Common myeloid progenitor, CD34-positive (primary cell): ENCODE measurements around the gene ZNF688.

Experiments
- CTCF ChIA-PET: fragments of 350-600 bp; sonication (Branson Sonifier 250); formaldehyde crosslinking; loops from one replicate; lab custom pipeline; 2021; ENCODE audit warnings: antibody characterized with exemption; lab: Charles Lee
- POLR2A ChIA-PET: fragments of 350-600 bp; sonication (Branson Sonifier 250); formaldehyde crosslinking; loops from one replicate; lab custom pipeline; 2021; ENCODE audit warnings: antibody characterized with exemption; lab: Charles Lee
- DNase-seq, 3 donors: peaks; one replicate each; pipeline versions ENCODE4 v3.0.0 to v3.0.0-alpha.2; 2013
- H3K27ac ChIP-seq, 2 experiments: 1 replicate in 1 of 2; 2 replicates in 1 of 2; pipeline ENCODE4 v1.7.0; 2013; ENCODE audit warnings: inconsistent platforms in 2 of 2, low read length in 2 of 2, mild to moderate bottlenecking in 2 of 2, low read depth in 1 of 2, moderate library complexity in 1 of 2; ENCODE audit not compliant: severe bottlenecking in 2 of 2, insufficient read depth in 1 of 2, poor library complexity in 1 of 2
- H3K27me3 ChIP-seq, 5 experiments: replicated peaks in 2 of 5; 1 replicate in 3 of 5; 2 replicates in 2 of 5; pipeline versions ENCODE4 v1.6.1 to v1.7.0; 2013; ENCODE audit warnings: low read length in 4 of 5, mild to moderate bottlenecking in 2 of 5, moderate library complexity in 2 of 5, inconsistent platforms in 1 of 5; ENCODE audit not compliant: insufficient read depth in 5 of 5, control insufficient read depth in 4 of 5
- H3K36me3 ChIP-seq, 4 experiments: 1 replicate in 2 of 4; 2 replicates in 2 of 4; pipeline versions ENCODE4 v1.6.1 to v1.7.0; 2013; ENCODE audit warnings: low read length in 3 of 4, control low read depth in 1 of 4, mild to moderate bottlenecking in 1 of 4; ENCODE audit not compliant: control insufficient read depth in 4 of 4, insufficient read depth in 4 of 4
- H3K4me1 ChIP-seq, 4 experiments: 1 replicate in 3 of 4; 2 replicates in 1 of 4; pipeline versions ENCODE4 v1.6.1 to v1.7.1; 2013; ENCODE audit warnings: low read length in 3 of 4, mild to moderate bottlenecking in 3 of 4, control low read depth in 1 of 4, inconsistent platforms in 1 of 4, moderate library complexity in 1 of 4; ENCODE audit not compliant: control insufficient read depth in 4 of 4, insufficient read depth in 4 of 4; ENCODE audit errors: control extremely low read depth in 1 of 4
- H3K4me3 ChIP-seq, 7 experiments: 1 replicate in 4 of 7; 2 replicates in 3 of 7; pipeline versions ENCODE4 v1.5.1 to v1.7.0; 2013; ENCODE audit warnings: mild to moderate bottlenecking in 7 of 7, low read length in 6 of 7, moderate library complexity in 6 of 7, inconsistent platforms in 2 of 7, low read depth in 2 of 7, control low read depth in 1 of 7; ENCODE audit not compliant: insufficient read depth in 4 of 7, control insufficient read depth in 1 of 7; ENCODE audit errors: extremely low read depth in 1 of 7
- H3K9me3 ChIP-seq, 5 experiments: 1 replicate in 4 of 5; 2 replicates in 1 of 5; pipeline versions ENCODE4 v1.6.1 to v1.7.1; 2013; ENCODE audit warnings: low read length in 4 of 5, mild to moderate bottlenecking in 2 of 5, inconsistent platforms in 1 of 5, low read depth in 1 of 5, moderate library complexity in 1 of 5; ENCODE audit not compliant: control insufficient read depth in 4 of 5, insufficient read depth in 2 of 5; ENCODE audit errors: control extremely low read depth in 1 of 5
- WGBS: methylation state at CpG from one replicate; pipeline ENCODE4 v1.1.5; 2013; ENCODE audit not compliant: insufficient coverage; 5-methylcytosine and 5-hydroxymethylcytosine counted together

Gene ZNF688

GRCh38 chr16:30570636-30571444 is 674 bp downstream of the ZNF688 start:
- H3K36me3 ChIP-seq, result peaks cover 0 to 3% (median 0%) of the 10 kb centered on the region in 4 experiments
- peak overlapping the region; percentile 71 to 93 (median 86) for H3K4me3 ChIP-seq
- 16% methylated on average over 9 of the region's 22 CpGs for WGBS
- peak overlapping the region; percentile 90 to 94 for H3K27ac ChIP-seq
- H3K4me1 ChIP-seq, result peaks cover 7 to 57% (median 36%) of the 10 kb centered on the region in 4 experiments
- H3K27me3 ChIP-seq, result no peaks in the 10 kb centered on the region
- DNase-seq, result peak in 2 of 3 donors; percentile 40 to 46
- POLR2A ChIA-PET, result interaction anchor here (0.6 to 1.9 kb wide), 2 partner anchors 80 to 176 kb away, joined by 3 to 11 read pairs; partner anchors contain the start of genes PRR14 and ZNF48
- H3K9me3 ChIP-seq, result no peaks in the 10 kb centered on the region
- CTCF ChIA-PET, result interaction anchor here (0.6 to 2.3 kb wide), 5 partner anchors 9 to 35 kb away, joined by 3 to 6 read pairs (median 4); no protein-coding TSS in a partner anchor

- Histone ChIP-seq H3K27ac (peak overlapping the region in 1 of 2 experiments; percentile 94), H3K36me3 (peaks cover 0 to 3% (median 0%) of the 10 kb centered on the region in 4 experiments), H3K4me3 (peak overlapping the region in 2 of 7 experiments; percentile 84 to 93), H3K4me1 (peaks cover 7 to 57% (median 36%) of the 10 kb centered on the region in 4 experiments), H3K27me3 (no peaks in the 10 kb centered on the region), H3K9me3 (no peaks in the 10 kb centered on the region)
- ChIA-PET CTCF (interaction anchor here (0.6 to 2.3 kb wide), 4 partner anchors 8 to 34 kb away, joined by 3 to 6 read pairs (median 4); no protein-coding TSS in a partner anchor), POLR2A (no interaction called here)
- 95% methylated on average over 39 of the region's 44 CpGs for WGBS
- DNase-seq, result no peak
Measured at GRCh38 chr16:30569746-30570635, 1.5 kb downstream of the ZNF688 start.

- ChIA-PET POLR2A (no interaction called here), CTCF (interaction anchor here (1.2 kb wide), 1 partner anchor 33 kb away, joined by 4 read pairs; no protein-coding TSS in a partner anchor)
- Histone ChIP-seq H3K27ac (no peak overlapping the region), H3K4me1 (peaks cover 7 to 57% (median 36%) of the 10 kb centered on the region in 4 experiments), H3K9me3 (no peaks in the 10 kb centered on the region), H3K27me3 (no peaks in the 10 kb centered on the region), H3K4me3 (no peak overlapping the region), H3K36me3 (no peaks in the 10 kb centered on the region)
- 100% methylated on average over 2 of the region's 3 CpGs for WGBS
- DNase-seq, result no peak
Measured at GRCh38 chr16:30569281-30569680, 2.2 kb downstream of the ZNF688 start.

- no peaks in the 10 kb centered on the region for H3K27me3 ChIP-seq
- ChIA-PET POLR2A (interaction anchor here (1.3 kb wide), 1 partner anchor 33 kb away, joined by 3 read pairs; no protein-coding TSS in a partner anchor), CTCF (interaction anchor here (1.2 kb wide), 2 partner anchors 18 to 32 kb away, joined by 4 read pairs; partner anchors contain the start of gene ZNF785)
- peak overlapping the region; percentile 22 to 72 for H3K27ac ChIP-seq
- DNase-seq, result peak; percentile 62 to 94 (median 90)
- H3K36me3 ChIP-seq, result no peaks in the 10 kb centered on the region
- no peaks in the 10 kb centered on the region for H3K9me3 ChIP-seq
- H3K4me1 ChIP-seq, result peaks cover 7 to 56% (median 36%) of the 10 kb centered on the region in 4 experiments
- peak overlapping the region in 3 of 7 experiments; percentile 4 to 36 (median 7) for H3K4me3 ChIP-seq
- WGBS, result 18% methylated on average over 3 of the region's 6 CpGs
Measured at GRCh38 chr16:30567991-30568638, 3.4 kb downstream of the ZNF688 start.

DNA sequence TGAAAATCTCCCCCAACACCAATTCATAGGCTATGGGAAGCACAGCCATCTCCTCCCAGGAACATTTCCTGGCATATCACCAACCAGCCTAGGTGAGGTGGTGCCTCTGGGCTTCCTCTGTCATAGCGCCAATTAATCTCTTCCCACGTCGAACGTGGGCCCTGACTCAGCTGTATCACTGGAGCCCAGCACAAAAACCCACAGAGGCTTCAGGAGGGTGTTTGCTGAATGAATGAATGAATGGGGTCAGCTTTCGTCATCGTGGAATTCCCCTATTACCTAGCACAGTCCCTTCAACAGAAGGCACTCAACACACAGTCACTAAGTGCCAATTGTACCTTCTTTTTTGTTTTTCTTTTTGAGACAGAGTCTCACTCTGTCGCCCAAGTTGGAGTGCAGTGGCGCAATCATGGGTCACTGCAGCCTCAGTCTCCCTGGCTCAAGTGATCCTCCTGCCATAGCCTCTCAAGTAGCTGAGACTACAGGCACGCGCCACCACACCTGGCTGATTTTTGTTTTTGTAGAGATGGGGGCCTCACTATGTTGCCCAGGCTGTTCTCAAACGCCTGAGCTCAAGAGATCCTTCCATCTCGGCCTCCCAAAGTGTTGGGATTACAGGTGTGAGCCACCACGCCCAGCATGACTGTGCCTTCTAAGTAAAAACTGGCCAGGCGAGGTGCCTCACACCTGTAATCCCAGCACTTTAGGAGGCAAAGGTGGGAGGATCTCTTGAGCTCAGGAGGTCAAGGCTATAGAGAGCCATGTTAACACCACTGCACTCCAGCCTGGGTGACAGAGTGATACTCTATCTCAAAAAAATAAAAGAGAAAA is 4.1 kb downstream of the ZNF688 start:
- H3K4me1 ChIP-seq, result peaks cover 5 to 48% (median 32%) of the 10 kb centered on the region in 4 experiments
- peak overlapping the region in 1 of 7 experiments; percentile 7 for H3K4me3 ChIP-seq
- peak overlapping the region; percentile 22 to 72 for H3K27ac ChIP-seq
- no peaks in the 10 kb centered on the region for H3K27me3 ChIP-seq
- DNase-seq, result peak in 2 of 3 donors; percentile 77 to 78
- ChIA-PET CTCF (interaction anchor here (0.9 to 1.2 kb wide), 2 partner anchors 9 to 18 kb away, joined by 3 to 4 read pairs; partner anchors contain the start of genes ZNF764 and ZNF785), POLR2A (interaction anchor here (1.3 kb wide), 1 partner anchor 32 kb away, joined by 3 read pairs; no protein-coding TSS in a partner anchor)
- no peaks in the 10 kb centered on the region for H3K9me3 ChIP-seq
- no peaks in the 10 kb centered on the region for H3K36me3 ChIP-seq
- 99% methylated on average over 8 of the region's 14 CpGs for WGBS
